ENCODE results near the gene RAB21.
"Not testable (repeated sequence)": the region's sequence is repeated elsewhere in the genome, so short reads cannot be mapped to it uniquely, and the experiment has no call there.

Gene RAB21

GRCh38 chr12:71748081-71748850 lies 6.4 kb upstream of the RAB21 start:
- intact Hi-C loops (cut with DNase I) = loop anchor here (5.0 kb wide), 1 partner anchor 86 kb away; the partner anchor contains the start of genes THAP2 and ZFC3H1
- no peak for DNase-seq

- no peak for DNase-seq
- intact Hi-C loops (cut with DNase I) = loop anchor here (5.0 kb wide), 1 partner anchor 87 kb away; the partner anchor contains the start of genes THAP2 and ZFC3H1
Measured at GRCh38 chr12:71749666-71750065, 5.0 kb upstream of the RAB21 start.

GRCh38 chr12:71752891-71753290 lies 1.8 kb upstream of the RAB21 start:
- DNase-seq = no peak
- intact Hi-C loops (cut with DNase I) = no loop called here

GRCh38 chr12:71755146-71755892 lies 656 bp downstream of the RAB21 start:
- peak in 7 of 10 donors; percentile 15 to 87 (median 24) for DNase-seq

DNA sequence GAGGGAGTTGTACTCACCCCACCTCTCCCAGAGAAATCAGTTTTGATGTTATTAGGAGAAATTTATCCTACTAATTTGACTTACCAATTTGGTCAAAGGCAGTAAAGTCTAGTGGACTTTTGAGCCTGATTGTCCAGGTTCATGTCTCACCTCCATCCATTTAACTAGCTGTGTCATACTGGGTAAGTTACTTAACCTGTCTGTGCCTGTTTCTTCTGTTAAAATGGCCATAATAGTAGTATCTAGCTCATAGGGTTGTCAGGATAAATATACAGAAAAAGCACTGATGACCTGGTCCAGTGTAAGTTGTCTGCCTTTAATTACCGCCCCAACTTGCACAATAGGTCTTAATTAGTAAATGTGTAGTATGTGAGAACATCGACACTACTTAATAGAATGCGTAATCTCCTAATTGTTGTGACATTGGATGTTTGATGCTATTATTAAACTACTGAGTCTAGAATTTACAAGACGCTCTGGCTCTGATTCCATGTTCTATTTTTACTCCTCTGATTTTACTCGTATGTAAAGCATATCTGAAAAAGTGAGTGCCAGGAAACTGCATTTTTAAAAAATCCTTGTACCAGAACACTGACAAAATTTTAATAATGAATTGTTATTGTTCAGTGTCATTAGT lies 1.5 kb downstream of the RAB21 start:
- no peak for DNase-seq
- intact Hi-C loops (cut with DNase I) = no loop called here

More at GRCh38 chr12:71755146-71755892, 656 bp downstream of the RAB21 start:
- intact Hi-C loops (cut with DNase I) = loop anchor here (2.0 kb wide), 1 partner anchor 69 kb away; the partner anchor contains the start of gene TMEM19

DNA sequence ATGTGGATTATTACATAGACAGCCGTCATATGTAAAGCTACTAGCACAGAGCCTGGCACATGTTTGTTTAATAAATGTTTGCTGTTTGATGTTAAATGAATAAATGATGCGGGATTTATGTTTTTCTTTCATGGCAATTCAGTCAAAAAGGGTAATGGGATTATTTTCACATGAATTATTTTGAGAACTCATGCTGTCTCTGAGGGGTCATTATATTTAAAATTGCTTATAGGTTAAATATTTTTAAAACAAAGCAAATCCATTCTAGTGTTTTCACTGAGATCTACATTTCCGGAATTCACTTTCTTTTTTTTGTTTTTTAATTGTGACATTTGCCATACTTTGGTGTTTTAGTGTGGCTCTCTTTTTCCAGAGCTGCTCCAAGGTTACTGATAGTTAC lies 5.3 kb downstream of the RAB21 start:
- intact Hi-C loops (cut with DNase I) = no loop called here
- DNase-seq = no peak

GRCh38 chr12:71760471-71760870 lies 5.8 kb downstream of the RAB21 start:
- DNase-seq = no peak
- intact Hi-C loops (cut with DNase I) = no loop called here

DNA sequence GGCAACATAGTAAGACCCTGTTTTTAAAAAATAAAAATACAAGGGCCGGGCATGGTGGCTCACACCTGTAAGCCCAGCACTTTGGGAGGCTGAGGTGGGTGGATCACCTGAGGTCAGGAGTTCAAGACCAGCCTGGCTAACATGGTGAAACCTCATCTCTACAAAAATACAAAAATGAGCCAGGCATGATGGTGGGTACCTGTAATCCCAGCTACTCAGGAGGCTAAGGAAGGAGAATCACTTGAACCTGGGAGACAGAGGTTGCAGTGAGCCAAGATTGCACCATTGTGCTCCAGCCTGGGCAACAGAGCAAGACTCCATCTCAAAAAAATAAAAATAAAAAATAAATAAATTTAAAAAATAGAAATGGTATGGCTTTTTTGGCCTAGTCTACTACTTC lies 6.7 kb downstream of the RAB21 start:
- DNase-seq; intact Hi-C loops (cut with DNase I): not testable (repeated sequence)

DNA sequence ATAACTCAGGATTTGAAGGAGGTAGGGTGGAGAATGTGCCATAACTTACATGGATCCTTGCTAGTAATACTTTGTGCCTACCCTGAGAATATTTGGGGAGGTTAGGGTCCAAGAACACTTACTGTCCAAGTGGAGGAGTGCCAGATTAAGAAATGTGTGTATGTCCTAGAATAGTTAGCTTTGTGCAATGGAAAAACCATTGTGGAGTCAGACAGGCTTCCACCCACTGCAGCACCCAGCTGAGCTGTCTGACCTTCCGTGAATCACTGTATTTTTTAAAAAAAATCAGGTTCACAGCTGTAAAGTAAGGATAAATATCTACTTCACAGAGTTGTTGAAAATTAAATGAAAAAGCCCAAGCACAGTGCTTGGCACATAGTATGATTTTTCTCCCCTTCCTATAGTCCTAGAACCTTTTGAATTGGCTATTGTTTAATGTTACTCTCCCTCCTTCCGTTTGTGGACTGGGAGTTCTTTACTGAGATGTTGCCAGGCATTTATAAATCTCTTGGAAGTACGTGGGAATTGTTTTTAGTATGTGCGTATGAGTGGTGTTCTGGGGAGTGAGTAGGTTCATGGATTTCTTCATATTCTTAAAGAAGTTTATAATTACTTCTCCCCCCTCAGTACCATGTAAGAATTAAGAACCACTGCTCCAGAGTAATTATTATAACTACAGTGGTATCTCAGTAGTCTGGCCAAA lies 9.2 kb downstream of the RAB21 start:
- no peak for DNase-seq
- intact Hi-C loops (cut with DNase I) = no loop called here

- intact Hi-C loops (cut with DNase I) = no loop called here
Measured at GRCh38 chr12:71764587-71765321, 10.1 kb downstream of the RAB21 start.

DNA sequence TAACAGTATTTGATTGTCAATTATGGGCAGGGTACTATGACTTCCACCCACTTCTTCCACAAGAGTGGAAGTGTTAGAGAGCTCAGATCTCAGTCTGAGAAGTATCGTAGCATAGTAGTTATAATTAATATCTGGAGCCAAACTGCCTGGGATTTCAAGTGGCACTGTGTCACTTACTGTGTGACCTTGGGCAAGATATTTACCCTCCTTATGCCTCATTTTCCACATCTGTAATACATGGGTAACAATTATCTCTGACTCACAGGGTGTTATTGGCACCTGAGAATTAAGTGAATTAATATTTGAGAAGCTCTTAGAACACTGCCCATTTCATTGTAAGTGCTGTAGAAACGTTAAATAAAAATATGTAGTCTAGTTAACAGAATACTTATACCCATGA lies 11.5 kb downstream of the RAB21 start:
- intact Hi-C loops (cut with DNase I) = no loop called here
- DNase-seq = no peak

More at GRCh38 chr12:71764587-71765321, 10.1 kb downstream of the RAB21 start:
- DNase-seq = no peak

GRCh38 chr12:71767183-71767582 lies 12.5 kb downstream of the RAB21 start:
- intact Hi-C loops (cut with DNase I) = no loop called here
- DNase-seq = no peak

DNA sequence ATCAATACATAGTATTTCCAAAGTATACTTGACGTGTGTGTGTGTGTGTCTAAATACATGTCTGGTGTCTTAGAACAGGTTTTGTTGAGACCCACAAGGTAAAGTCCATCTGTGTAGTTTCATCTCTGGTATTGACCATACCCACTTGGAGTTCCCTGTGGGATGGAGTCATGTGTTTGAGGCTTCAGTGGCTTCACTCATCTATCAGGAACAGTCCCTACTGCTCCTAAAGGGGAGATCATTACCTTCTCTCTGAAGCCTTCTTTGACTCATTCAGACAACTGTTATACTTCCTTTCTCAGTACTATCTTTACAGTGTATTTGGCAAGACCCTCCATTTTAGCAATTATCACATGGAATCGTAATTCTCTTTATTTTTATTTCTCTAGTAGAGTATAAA lies 14.2 kb downstream of the RAB21 start:
- intact Hi-C loops (cut with DNase I) = no loop called here
- no peak for DNase-seq

DNA sequence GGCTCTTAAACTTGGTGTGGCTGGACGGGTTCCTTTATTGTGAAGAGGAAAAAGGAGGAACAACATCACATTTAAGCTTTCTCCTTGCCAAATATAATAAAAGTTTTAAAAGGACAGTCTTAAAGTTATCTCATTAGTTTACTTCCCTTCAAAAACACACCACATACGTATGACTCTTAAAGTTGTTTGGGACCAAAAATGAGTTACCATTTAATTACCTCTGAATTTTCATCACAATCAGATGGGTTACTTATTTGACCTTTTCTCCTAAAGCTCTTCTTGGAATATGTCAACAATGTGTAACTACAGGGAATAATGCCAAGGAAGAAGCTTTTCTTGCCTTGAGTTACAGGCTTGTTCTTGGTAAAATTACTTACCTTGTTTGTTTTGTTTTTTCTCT lies 16.4 kb downstream of the RAB21 start:
- intact Hi-C loops (cut with DNase I) = no loop called here
- DNase-seq = no peak

DNA sequence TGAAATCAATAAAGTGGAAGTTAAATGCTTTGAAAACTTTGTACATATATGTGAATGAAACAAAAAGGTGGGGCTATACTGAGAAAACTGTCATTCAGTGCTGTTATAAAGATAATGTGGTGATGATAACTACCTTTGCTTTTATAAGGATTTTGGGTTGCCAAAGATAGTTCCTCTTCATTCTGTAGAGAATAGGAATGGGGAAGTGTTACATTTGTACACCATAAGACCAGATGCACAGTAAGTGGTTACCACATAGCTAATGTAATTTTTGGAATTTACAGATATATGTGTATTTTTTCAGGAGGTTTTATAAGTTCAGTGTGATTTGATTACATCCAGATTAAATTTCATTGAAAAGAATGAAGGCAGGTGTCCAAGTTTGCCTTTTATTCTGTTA lies 18.1 kb downstream of the RAB21 start:
- intact Hi-C loops (cut with DNase I) = no loop called here
- DNase-seq = no peak

DNA sequence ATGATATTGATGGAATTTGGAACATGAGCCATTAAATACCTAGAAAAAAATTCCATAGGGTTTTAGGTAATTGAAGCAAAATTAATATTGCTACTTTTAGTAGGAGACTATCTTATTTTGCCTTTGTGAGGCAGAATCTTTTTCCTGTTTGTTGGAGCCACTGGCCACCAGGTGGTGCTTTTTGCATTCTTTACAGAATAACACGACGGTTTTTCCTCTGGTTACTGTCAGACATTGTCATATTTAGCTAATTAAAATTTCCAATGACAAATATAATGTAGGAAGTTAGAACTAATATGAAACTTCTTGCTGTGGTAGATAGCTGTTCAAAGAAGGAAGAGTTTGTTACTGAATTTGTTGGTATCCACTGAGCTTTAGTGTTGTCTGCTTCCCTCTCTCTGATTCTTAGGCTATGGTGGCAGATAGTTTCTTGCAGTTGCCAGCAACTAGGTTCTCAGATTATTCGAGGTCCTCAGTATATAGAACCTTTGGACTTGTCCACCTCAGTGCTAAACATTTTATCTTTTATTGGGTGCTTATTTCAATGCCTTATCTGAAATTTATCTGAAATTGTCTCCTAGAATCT lies 25.7 kb downstream of the RAB21 start:
- DNase-seq = peak in 7 of 10 donors; percentile 22 to 84 (median 52)
- intact Hi-C loops (cut with DNase I) = loop anchor here (5.0 kb wide), 2 partner anchors 67 to 157 kb away; partner anchors contain the start of gene TPH2

- no peak for DNase-seq
- intact Hi-C loops (cut with DNase I) = loop anchor here (5.0 kb wide), 2 partner anchors 65 to 155 kb away; partner anchors contain the start of gene TPH2
Measured at GRCh38 chr12:71782017-71782416, 27.4 kb downstream of the RAB21 start.

- intact Hi-C loops (cut with DNase I) = no loop called here
Measured at GRCh38 chr12:71786829-71787228, 32.2 kb downstream of the RAB21 start.

DNA sequence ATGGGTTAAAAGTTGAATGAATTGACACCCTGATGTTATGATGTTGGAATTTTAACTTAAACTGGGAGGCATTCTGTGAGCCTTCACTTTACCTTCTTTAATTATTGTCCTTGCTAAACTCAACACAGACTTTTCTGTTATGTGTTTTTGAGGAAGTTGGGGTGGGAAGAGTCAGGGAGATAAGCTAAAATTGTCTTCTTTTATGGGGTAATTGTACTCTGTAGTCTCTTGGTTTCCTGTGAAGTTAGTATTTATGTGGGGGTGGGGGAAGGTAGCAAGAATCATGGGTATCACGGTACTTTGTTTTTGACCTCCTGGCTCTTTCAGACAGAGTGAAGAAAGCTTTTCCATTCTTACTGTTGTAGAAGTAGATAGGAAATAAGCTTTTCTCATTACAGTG lies 32.9 kb downstream of the RAB21 start:
- intact Hi-C loops (cut with DNase I) = no loop called here
- no peak for DNase-seq

More at GRCh38 chr12:71786829-71787228, 32.2 kb downstream of the RAB21 start:
- DNase-seq = no peak
